Mononuclear cell (primary cell): ENCODE measurements around the gene PAK1IP1. TPM values are rescaled to one million over a fixed set of nuclear protein-coding genes. Genes with fewer than 3 reads are reported as not detected.
A peak's percentile ranks its signal among the peaks of the same experiment; 100 is the strongest.
"Not testable (repeated sequence)": the region's sequence is repeated elsewhere in the genome, so short reads cannot be mapped to it uniquely, and the experiment has no call there.

ENCODE experiments used
- H3K27me3 ChIP-seq: 2 replicates; pipeline ENCODE4 v1.6.0; 2011; ENCODE audit warnings: low read length, control low read depth; ENCODE audit not compliant: insufficient read depth
- H3K4me1 ChIP-seq: 2 replicates; pipeline ENCODE4 v1.5.1; 2011; ENCODE audit warnings: mild to moderate bottlenecking, low read length, control low read depth; ENCODE audit not compliant: insufficient read depth
- H3K4me3 ChIP-seq: 2 replicates; pipeline ENCODE4 v1.5.1; 2011; ENCODE audit warnings: mild to moderate bottlenecking, low read length, moderate library complexity
- H3K9me3 ChIP-seq: 2 replicates; pipeline ENCODE4 v1.5.1; 2011; ENCODE audit warnings: low read depth, mild to moderate bottlenecking, control low read depth, low read length
- total RNA-seq: library from RNA; depleted of rRNA; stranded (reverse); fragments of >200 nt; gene quantifications from one replicate; pipeline ENCODE4 v1.2.3, GENCODE V29; 2012

Gene PAK1IP1
- total RNA-seq, 1 donor = 7.6 TPM

DNA sequence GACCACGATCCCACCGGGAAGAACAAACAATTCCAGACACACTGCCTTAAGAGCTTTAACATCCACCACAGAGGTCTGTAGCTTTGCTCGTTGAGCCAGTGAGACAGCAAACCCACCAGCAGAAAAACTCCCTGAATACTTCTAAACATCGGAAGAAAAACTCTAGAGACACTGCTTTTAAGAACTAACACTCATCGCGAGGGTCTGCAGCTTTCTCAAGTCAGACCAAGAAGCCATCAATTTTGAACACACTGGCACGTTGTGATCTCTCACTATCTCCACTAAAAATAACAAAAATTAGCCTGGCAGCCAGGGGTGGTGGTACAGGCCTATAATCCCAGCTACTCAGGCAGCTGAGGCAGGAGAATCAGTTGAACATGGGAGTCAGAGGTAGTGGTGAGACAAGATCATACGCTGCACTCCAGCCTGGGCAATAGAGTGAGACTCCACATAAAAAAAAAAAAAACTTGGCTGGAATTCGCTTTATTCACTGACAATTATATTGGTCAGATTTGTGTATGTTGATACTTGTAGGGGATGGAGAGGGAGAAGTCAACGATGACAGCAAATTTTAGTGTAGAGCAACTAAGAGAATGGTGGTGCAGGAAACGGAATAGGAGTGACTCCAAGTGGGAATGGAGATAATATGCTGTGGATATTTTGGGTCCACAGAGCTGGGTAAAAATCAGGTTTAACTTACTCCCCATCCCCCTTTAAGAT is 27.2 kb downstream of the PAK1IP1 start:
- Histone ChIP-seq H3K27me3 (no peaks in the 10 kb centered on the region), H3K4me1 (peaks cover 64% of the 10 kb centered on the region), H3K4me3 (peak overlapping the region; percentile 67), H3K9me3 (no peaks in the 10 kb centered on the region)

DNA sequence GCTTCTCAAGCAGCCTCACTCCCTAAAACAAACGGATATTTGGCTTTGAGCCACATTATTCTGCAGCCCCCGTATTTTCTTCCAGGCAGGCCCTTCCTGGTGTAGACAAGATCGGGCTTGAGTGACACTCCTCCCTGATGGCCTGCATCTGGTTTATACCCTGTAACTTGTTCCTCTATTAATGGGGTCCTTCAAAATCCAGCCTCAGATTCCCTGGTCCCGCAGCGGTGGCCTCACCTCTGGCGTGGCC is 27.7 kb downstream of the PAK1IP1 start:
- peak overlapping the region; percentile 67 for H3K4me3 ChIP-seq
- no peaks in the 10 kb centered on the region for H3K27me3 ChIP-seq
- H3K4me1 ChIP-seq = peaks cover 68% of the 10 kb centered on the region

DNA sequence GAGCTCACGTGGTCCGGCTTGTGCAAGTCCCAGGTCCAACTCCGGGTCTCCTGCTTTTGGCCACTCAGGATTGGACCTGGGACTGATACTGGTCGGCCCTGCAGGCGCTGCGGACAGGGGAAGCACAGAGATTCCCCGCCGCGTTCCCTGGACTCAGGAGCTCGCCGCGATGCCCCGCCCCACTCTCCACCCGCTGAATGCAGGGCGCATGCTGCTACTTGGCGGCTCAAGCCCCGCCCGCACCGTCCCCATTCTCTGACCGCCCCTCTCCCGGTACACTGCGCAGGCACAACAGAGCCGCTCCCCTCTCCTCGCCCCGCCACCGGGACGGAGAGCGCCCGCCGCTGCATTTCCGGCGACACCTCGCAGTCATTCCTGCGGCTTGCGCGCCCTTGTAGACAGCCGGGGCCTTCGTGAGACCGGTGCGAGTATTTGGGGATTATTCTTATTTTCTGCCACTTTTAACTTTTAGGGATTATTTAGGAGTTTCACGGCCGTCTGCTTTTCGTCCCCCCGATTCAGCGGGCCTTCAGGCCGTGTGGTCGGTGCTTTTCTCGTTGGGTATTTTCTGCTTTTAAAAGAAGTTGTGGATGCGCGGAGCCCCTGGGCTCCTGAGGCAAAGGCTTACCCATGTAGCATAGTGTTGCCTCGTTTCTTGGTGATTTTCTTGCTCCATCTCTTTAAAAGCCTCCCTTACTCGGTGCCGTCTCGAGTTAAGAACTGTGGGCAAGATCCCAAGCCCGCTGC is 28.2 kb downstream of the PAK1IP1 start, which contains the start of gene TMEM14C:
Gene TMEM14C (plus strand): TSS at position 251 of the 747 bp plus-strand sequence. CDS start 1,544 bp downstream, outside the sequence.
- no peaks in the 10 kb centered on the region for H3K9me3 ChIP-seq
- H3K27me3 ChIP-seq = no peaks in the 10 kb centered on the region
- peaks cover 72% of the 10 kb centered on the region for H3K4me1 ChIP-seq
- H3K4me3 ChIP-seq = peak within 1 kb of the TSS; percentile 67

More for the DNA sequence above, 27.7 kb downstream of the PAK1IP1 start:
- no peaks in the 10 kb centered on the region for H3K9me3 ChIP-seq

DNA sequence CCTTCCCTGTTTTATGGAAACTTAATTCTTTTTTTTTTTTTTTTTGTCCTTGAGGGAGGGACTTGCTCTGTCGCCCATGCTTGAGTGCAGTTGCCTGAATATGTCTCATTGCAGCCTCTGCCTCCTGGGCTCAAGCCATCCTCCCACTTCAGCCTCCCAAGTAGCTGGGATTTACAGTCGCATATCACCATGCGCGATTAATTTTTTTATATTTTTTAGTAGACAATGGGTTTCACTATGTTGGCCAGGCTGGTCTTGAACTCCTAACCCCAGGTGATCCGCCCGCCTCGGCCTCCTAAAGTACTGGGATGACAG is 28.8 kb downstream of the PAK1IP1 start:
- Histone ChIP-seq H3K27me3 (no peaks in the 10 kb centered on the region), H3K4me3 (peak overlapping the region; percentile 67), H3K9me3 (no peaks in the 10 kb centered on the region), H3K4me1 (peaks cover 72% of the 10 kb centered on the region)

DNA sequence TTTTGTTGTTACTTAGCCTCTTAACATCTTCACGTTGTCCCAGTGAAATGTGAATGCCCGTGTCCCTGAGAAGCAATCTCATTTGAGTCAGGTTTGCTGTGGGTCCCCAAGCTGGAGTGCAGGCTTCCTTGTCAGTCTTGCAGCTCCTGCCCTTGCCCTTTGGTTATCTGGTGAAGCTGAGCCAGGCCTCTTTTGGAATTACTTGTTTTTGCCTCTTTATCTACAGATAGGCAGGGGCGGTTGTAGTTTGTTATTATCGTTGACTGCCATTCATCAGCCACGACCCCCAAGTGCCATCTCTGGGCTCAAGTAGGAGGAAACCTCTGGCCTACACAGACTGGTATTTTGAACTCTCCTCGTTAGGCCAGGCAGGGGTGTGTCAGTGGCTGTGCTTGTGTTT is 30.3 kb downstream of the PAK1IP1 start:
- Histone ChIP-seq H3K27me3 (no peaks in the 10 kb centered on the region), H3K4me1 (peaks cover 64% of the 10 kb centered on the region), H3K9me3 (no peaks in the 10 kb centered on the region), H3K4me3 (no peak overlapping the region)

DNA sequence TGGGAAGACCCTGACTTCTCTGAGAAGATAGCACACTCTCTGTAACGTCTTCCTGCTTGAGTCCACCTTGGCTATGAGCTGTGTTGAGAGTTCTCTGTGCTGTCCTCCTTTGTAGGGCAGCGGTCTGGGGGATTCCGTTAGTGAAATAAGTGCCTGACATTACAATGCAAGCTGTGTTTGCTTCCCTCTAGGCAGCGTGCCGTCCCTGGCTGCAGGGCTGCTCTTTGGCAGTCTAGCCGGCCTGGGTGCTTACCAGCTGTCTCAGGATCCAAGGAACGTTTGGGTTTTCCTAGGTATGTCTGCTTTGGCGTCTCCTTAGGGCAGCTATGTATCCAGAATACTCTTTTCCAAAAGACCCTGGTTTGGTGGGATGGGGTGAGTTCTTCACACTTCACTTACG is 30.9 kb downstream of the PAK1IP1 start:
- Histone ChIP-seq H3K27me3 (no peaks in the 10 kb centered on the region), H3K4me1 (peaks cover 62% of the 10 kb centered on the region), H3K9me3 (no peaks in the 10 kb centered on the region), H3K4me3 (no peak overlapping the region)

DNA sequence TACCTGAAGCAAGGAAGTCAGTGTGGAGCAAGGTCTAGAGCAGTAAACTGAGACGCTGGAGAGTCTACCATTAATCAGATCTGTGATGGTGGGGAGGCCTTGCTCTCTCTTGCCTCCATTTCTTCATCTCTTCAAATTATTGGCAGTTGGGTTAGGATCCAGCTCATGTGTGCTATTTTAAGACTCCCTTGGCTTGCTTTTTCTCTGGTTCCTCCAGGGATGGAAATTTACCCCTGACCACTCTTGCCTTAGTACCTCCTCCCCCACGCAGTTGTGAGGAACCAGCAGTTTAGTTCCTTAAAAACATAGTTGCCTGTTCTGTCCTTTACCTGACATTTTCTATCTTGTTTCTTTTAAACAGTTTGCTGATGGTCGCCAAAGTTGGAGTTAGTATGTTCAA is 35.5 kb downstream of the PAK1IP1 start:
- peaks cover 27% of the 10 kb centered on the region for H3K4me1 ChIP-seq
- H3K27me3 ChIP-seq = no peaks in the 10 kb centered on the region
- no peak overlapping the region for H3K4me3 ChIP-seq
- no peaks in the 10 kb centered on the region for H3K9me3 ChIP-seq

DNA sequence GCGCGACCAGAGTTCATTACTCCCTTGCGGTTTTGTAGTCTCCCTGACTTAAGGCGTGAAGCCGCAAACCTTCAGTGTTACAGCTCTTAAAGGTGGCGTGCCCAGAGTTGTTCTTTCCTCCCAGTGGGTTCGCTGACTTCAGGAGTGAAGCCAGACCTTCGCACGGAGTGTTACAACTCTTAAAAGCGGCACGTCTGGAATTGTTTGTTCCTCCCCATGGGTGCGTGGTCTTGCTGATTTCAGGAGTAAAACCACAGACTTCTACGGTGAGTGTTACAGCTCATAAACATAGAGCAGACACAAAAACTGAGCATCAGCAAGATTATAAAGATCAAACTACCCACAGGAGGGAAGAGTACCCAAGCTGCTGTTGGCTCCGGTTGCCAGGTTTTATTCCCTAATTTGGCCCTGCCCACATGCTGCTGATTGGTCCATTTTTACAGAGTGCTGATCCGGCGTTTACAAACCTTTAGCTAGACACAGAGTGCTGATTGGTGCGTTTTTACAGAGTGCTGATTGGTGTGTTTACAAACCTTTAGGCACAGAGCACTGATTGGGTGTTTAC is 38.5 kb downstream of the PAK1IP1 start:
- no peaks in the 10 kb centered on the region for H3K9me3 ChIP-seq
- no peak overlapping the region for H3K4me3 ChIP-seq
- no peaks in the 10 kb centered on the region for H3K27me3 ChIP-seq
- peaks cover 9% of the 10 kb centered on the region for H3K4me1 ChIP-seq

DNA sequence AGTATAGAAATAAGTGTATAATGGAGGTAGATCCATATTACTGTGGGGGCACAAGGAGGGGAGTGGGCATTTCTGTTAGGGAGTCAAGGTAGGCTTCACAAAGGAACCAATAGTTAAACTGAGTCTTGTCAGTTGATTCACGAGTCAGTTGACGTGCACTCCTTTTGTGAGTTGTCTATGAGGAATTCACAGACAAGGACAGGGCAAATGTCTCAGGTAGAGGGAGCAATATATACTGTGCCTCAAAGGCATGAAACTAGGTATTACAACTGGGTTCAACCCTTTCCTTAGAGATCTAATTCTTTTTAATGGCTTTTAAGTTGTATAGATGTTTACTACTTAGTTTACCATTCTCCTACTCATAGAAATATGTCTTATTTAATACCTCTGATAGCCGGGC is 39.1 kb downstream of the PAK1IP1 start:
- Histone ChIP-seq H3K4me1 (peaks cover 9% of the 10 kb centered on the region), H3K9me3 (no peaks in the 10 kb centered on the region), H3K27me3 (no peaks in the 10 kb centered on the region), H3K4me3 (no peak overlapping the region)

DNA sequence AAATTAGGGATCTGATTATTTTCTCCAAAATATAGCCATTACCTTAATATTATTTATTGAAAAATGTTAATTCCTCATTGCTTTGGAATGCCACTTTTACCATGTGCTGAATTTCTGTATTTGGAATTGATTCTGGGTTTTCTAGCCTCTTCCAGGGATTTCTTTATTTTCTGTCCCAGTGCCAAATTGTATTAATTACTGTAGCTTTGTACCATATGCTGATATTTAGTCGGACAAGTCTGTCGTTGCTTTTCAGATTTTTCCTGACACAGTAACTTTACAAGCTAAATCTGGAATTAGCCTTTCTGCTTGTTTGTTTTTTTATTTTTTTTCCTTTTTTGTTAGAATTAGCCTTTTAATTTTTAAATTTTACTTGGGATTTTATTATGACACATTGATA is 42.0 kb downstream of the PAK1IP1 start:
- Histone ChIP-seq H3K27me3 (no peaks in the 10 kb centered on the region), H3K4me3 (no peak overlapping the region), H3K9me3 (no peaks in the 10 kb centered on the region), H3K4me1 (peaks cover 9% of the 10 kb centered on the region)

DNA sequence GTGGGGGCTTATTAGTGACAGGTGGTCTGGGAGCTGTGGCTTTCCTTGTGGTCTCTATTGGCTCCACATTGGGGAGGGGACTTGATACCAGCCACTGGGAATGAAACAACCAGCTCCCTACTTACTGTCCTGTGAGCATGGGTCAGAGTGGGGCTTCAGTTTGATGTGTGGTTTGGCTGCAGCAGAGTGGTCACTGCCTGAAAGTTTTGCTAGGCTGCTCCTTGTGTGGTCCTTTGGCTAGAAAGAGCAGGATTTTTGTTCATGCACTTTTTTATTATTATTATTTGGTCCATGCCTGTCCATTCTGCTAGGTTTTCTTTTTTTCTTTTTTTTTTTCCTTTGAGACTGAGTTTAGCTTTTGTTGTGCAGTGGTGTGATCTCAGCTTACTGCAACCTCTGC is 45.3 kb downstream of the PAK1IP1 start:
- H3K4me1 ChIP-seq = no peaks in the 10 kb centered on the region
- H3K9me3 ChIP-seq = no peaks in the 10 kb centered on the region
- H3K27me3 ChIP-seq = no peaks in the 10 kb centered on the region
- H3K4me3 ChIP-seq = no peak overlapping the region

DNA sequence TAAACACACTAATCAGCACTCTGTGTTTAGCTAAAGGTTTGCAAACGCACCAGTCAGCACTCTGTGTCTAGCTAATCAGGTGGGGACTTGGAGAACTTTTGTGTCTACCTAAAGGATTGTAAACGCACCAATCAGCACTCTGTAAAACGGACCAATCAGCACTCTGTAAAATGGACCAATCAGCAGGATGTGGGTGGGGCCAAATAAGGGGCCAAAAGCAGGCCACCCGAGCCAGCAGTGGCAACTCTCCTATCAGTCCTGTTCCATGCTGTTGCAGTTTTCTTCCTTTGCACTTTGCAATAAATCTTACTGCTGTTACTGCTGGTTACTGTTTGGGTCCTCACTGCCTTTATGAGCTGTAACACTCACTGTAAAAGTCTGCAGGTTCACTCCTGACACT is 46.9 kb downstream of the PAK1IP1 start:
- not testable (repeated sequence) for H3K4me1 ChIP-seq, H3K9me3 ChIP-seq, H3K27me3 ChIP-seq, H3K4me3 ChIP-seq

DNA sequence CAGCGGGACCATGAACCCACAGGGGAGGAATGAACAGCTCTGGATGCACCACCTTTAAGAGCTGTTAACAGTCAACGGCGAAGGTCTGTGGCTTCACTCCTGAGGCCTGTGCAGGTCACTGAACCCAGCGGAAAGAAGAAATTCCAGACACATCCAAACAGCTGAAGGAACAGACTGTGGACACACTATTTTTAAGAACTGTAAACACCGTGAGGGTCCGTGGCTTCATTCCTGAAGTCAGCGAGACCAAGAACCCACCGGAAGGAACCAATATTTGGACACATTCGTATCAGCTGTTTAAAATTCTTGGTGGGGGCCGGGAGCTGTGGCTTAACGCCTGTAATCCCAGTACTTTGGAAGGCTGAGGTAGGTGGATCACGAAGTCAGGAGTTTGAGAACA is 47.5 kb downstream of the PAK1IP1 start:
- H3K9me3 ChIP-seq = no peaks in the 10 kb centered on the region

DNA sequence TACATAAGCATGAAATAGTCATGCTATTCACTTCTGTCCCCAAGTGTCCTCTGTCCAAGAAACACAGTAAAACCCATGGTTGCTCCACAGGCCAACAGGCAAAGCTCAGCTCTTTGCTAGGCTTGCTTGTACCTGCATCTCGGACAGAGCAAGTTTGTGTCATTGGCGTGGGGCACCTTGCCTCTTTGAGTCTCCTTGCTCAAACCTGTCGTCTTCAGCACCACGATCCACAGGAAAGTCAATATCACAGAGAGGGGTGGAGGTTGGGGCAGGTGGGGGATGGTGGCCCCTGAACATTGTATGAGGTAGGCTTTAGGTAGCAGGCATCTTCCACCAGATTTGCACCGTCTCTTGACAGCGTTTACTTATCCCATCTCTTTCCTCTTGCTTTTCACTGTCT is 48.7 kb downstream of the PAK1IP1 start:
- H3K27me3 ChIP-seq = no peaks in the 10 kb centered on the region
- H3K4me3 ChIP-seq = no peak overlapping the region
- peaks cover 16% of the 10 kb centered on the region for H3K4me1 ChIP-seq
- no peaks in the 10 kb centered on the region for H3K9me3 ChIP-seq

More for the DNA sequence above, 47.5 kb downstream of the PAK1IP1 start:
- H3K4me1 ChIP-seq = peaks cover 9% of the 10 kb centered on the region
- H3K4me3 ChIP-seq = no peak overlapping the region
- no peaks in the 10 kb centered on the region for H3K27me3 ChIP-seq

DNA sequence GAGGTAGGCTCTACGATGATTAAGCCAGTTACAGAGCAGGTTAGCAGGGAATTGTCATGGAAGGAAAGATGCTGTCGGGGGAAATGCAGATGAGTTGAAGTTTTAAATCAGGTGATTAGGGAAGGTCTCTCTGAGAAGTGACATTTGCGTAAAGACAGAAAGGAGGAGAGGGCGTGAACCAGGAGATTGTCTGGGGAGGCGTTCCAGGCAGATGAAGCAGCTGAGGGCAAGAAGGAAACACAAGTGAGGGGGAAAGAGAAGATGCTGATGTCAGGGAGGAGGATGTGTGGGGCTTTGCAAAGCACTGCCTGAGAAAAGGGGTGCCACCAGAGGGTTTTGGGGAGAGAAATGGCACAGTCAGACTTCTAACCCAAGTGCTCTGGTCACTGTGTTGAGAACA is 50.3 kb downstream of the PAK1IP1 start:
- peaks cover 30% of the 10 kb centered on the region for H3K4me1 ChIP-seq
- H3K27me3 ChIP-seq = no peaks in the 10 kb centered on the region
- no peaks in the 10 kb centered on the region for H3K9me3 ChIP-seq
- no peak overlapping the region for H3K4me3 ChIP-seq

DNA sequence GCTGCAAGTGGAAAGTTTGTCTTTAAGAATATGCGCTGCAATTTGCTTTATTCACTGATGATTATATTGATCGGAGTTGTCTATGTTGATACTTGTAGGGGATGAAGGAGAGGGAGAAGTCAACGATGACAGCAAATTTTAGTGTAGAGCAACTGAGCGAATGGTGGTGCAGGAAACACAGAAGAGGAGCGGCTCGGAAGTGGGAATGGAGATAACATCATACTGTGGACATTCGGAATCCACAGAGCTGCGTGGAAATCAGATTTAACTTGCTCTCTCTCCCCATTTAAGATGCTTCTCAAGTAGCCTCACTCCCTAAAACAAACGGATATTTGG is 52.1 kb downstream of the PAK1IP1 start:
- H3K4me3 ChIP-seq = peak overlapping the region; percentile 81
- H3K4me1 ChIP-seq = peaks cover 37% of the 10 kb centered on the region
- no peaks in the 10 kb centered on the region for H3K27me3 ChIP-seq
- no peaks in the 10 kb centered on the region for H3K9me3 ChIP-seq
